Medulla oblongata (tissue), 1 donor: ENCODE data around the gene TDRD6.

ENCODE experiments used
- DNase-seq: peaks from one replicate; pipeline ENCODE4 v3.0.0-alpha.2; 2015; ENCODE audit errors: extremely low spot score

The TDRD6 gene

DNA sequence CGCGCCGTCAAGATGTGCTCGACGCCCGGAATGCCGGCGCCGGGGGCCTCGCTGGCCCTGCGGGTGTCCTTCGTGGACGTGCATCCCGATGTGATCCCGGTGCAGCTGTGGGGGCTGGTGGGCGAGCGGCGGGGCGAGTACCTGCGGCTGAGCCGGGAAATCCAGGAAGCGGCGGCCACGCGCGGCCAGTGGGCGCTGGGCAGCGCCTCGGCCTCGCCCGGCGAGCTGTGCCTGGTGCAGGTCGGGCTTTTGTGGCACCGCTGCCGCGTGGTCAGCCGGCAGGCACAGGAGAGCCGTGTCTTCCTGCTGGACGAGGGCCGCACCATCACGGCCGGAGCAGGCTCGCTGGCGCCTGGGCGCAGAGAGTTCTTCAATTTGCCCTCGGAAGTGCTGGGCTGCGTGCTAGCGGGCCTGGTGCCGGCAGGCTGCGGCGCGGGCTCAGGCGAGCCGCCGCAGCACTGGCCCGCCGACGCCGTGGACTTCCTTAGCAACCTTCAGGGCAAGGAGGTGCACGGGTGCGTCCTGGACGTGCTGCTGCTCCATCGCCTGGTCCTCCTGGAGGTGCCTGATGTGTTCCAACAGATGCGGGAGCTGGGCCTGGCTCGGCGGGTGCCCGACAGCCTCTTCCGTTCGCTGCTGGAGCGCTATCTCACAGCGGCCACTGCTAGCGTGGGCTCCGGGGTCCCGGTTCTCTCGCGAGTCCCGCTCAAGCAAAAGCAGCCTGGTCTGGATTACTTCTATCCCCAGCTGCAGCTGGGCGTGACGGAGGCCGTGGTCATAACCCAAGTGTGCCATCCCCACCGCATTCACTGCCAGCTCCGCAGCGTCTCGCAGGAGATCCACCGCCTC lies 656 bp downstream of the TDRD6 start:
- no peak for DNase-seq

- DNase-seq: no peak
These were observed 1.3 kb downstream of the TDRD6 start for GRCh38 chr6:46688966-46689335.

DNA sequence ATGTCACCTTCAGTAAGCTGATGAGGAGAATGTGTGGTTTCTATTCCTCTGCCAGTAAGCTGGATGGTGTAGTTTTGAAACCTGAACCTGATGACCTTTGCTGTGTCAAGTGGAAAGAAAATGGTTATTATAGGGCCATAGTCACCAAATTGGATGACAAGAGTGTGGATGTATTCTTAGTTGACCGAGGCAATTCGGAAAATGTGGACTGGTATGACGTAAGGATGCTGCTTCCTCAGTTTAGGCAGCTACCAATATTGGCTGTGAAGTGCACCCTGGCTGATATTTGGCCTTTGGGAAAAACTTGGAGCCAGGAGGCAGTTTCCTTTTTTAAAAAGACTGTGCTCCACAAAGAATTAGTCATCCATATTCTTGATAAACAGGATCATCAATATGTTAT lies 2.0 kb downstream of the TDRD6 start:
- no peak for DNase-seq

DNA sequence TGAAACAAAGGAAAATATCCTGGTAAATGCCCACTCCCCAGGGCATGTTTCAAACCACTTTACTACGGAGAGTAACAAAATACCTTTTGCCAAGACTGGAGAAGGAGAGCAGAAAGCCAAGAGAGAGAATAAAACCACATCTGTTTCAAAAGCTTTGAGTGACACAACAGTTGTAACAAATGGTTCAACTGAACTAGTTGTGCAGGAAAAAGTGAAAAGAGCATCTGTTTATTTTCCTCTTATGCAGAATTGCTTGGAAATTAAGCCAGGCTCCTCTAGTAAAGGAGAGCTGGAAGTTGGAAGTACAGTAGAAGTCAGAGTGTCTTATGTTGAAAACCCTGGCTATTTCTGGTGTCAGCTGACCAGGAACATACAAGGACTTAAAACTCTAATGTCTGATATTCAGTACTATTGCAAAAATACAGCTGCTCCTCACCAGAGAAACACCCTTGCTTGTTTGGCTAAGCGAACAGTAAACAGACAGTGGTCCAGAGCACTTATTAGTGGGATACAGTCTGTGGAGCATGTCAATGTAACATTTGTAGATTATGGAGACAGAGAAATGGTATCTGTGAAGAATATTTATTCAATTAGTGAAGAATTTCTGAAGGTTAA lies 2.6 kb downstream of the TDRD6 start:
- no peak for DNase-seq

DNA sequence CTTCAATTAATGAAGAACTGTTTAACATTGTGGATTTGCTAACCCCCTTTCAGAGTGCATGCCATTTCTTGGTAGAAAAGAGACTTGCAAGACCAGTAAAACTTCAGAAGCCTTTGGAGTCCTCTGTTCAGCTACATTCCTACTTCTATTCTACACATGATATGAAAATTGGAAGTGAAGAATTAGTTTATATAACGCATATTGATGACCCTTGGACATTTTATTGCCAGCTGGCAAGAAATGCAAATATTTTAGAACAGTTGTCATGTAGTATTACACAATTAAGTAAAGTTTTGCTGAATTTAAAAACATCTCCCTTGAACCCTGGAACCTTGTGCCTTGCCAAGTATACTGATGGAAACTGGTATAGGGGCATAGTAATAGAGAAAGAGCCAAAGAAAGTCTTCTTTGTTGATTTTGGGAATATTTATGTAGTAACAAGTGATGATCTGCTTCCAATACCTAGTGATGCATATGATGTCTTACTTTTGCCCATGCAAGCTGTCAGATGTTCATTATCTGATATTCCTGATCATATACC lies 3.3 kb downstream of the TDRD6 start:
- DNase-seq: no peak

GRCh38 chr6:46699970-46700369 lies 12.3 kb downstream of the TDRD6 start:
- no peak for DNase-seq

DNA sequence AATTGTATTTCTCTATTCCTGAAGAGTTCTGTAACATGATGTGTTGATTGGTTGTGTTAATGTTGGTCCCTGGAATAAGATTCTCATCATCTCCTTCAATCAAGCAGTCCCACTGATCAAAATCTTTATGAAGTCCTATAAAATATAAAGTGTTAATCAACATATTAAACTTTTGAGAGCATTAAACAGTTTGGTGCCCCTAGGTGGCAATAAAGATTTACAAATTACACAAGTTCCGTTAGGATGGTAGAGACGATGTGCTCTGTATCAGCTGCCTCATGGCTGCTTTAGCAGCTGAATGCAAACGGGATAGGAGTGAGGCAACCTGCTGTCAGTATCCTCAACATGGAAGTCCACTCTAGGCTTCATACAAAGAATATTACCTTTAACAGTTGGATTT lies 16.9 kb downstream of the TDRD6 start:
- peak; percentile 48 for DNase-seq

DNA sequence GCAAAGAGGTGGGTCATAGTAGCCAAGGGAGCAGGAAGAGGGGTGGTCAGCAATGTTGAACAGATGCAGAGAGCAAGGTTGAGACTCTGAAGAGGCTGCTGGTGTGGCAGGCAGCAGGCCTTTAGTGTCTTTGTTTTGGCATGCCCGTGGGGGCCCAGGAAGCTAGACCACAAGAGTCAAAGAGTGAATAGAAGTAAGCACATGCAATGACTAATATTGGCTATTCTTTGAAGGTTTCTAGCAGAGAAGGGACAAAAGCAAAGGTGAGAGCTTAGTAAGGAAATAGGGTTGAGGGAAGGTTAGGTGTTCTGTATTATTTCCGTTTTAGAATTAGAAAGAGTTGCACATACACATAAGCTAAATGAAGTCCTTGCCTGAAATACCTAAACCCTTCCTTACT lies 18.8 kb downstream of the TDRD6 start:
- no peak for DNase-seq

GRCh38 chr6:46711491-46711890 lies 23.8 kb downstream of the TDRD6 start:
- DNase-seq: no peak

GRCh38 chr6:46715141-46715540 lies 27.5 kb downstream of the TDRD6 start:
- no peak for DNase-seq

DNA sequence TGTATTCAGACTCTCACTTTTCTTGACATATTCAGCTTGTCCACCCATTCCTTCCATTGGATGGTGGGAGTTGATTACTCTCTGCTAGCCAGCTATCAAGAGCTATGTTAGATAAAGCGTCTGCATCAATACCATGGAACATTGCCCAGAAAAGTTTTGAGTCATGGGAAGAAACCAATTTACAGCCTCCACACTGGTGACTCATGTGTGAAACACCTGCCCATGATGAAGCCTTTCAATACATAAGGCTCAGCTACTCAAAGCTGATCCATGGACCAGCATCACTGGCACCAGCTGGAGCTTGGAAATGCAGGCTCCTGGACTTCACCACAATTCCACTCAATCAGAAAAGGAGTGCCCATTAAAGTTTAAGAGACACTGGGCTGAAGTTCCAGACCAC lies 31.4 kb downstream of the TDRD6 start:
- no peak for DNase-seq

GRCh38 chr6:46720401-46720800 lies 32.7 kb downstream of the TDRD6 start:
- DNase-seq: no peak

- DNase-seq: no peak
These were observed 42.2 kb downstream of the TDRD6 start for GRCh38 chr6:46729787-46730326.

DNA sequence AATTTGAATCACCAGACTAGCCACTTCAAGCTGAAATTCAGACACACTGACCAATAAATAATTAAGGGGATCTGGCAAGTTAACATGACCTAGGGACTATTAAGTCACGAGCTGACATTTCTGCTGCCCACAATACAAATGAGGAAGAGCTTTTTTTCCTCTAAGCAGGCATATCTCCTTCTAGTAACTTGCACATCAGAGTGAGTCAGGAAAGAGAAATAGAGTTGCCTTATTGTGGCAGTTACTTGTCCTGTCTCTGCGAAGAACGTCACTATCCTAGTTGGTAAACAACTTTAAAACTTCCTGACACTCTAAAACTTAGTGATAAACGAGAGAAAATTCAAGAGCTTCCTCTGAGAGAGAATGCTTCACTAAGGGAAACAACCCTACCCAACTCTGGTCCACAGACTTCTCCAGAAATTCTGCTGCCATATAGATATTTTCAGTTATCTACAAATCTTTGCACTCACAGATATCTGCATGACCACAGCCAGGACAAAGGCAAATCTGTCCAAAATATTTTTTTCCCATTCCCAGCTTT lies 43.3 kb downstream of the TDRD6 start:
- peak; percentile 48 for DNase-seq

- no peak for DNase-seq
These were observed 45.7 kb downstream of the TDRD6 start for GRCh38 chr6:46733341-46733801.

- DNase-seq: peak; percentile 11
These were observed 47.4 kb downstream of the TDRD6 start, which contains the start of gene PLA2G7 for GRCh38 chr6:46734867-46735719. PLA2G7 (minus strand) TSS chr6:46735375; CDS start chr6:46722891, 12,484 bp downstream.

- DNase-seq: peak; percentile 12
These were observed 48.0 kb downstream of the TDRD6 start for GRCh38 chr6:46735720-46736031.

- DNase-seq: no peak
These were observed 49.2 kb downstream of the TDRD6 start for GRCh38 chr6:46736906-46737305.

GRCh38 chr6:46741482-46741881 lies 53.8 kb downstream of the TDRD6 start:
- no peak for DNase-seq

GRCh38 chr6:46741910-46742309 lies 54.2 kb downstream of the TDRD6 start:
- no peak for DNase-seq

DNA sequence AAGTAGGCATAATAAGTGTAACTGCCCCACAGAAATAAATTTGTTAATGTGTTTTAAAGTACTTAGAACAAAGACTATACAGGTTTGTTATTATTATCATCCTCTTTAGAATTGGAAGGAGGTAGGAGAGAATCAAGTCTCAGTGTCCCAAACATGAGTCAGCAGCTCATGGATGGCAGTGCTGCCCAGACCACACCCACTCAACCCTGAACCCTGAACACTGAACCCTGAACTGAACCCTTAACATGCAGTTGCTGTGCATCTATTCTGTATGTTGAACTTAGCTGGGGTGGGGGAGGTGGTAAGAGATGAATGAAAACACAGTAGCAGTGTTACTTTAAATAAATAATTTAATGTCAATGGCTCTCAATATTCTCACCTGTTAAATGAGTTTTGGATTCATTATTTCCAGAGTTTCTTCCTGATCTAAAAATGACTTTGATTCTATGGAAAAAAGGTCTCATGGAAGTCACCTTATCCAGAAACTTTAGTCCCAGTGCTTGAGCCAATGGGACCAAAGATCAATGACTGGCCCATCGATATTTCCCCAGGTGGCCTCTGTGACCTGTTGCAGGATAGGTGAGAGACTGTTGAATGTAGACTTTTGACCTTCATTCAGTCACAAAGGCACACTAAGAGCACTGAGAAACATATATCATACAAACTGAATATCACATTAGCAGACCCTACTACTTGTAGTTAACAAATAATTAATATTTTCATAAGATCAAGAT lies 55.9 kb downstream of the TDRD6 start:
- DNase-seq: no peak
